Hepatocyte (in vitro differentiated cells): Measurements from ENCODE around the gene BSN. TPM values are rescaled to one million over a fixed set of nuclear protein-coding genes. Genes with fewer than 3 reads are reported as not detected.

ENCODE experiments used
- DNase-seq: peaks from one replicate; pipeline ENCODE4 v3.0.0-alpha.2; 2016; ENCODE audit warnings: low spot score
- H2AFZ ChIP-seq: fragments of 200-600 bp; sonication (generic); 2 replicates; pipeline ENCODE4 v1.6.0; 2016; ENCODE audit warnings: antibody characterized with exemption, mild to moderate bottlenecking
- H3K27ac ChIP-seq: fragments of 200-600 bp; sonication (generic); 2 replicates; pipeline ENCODE4 v1.5.1; 2016; ENCODE audit warnings: mild to moderate bottlenecking
- H3K27me3 ChIP-seq: fragments of 200-600 bp; sonication (generic); 2 replicates; pipeline ENCODE4 v1.6.1; 2016
- H3K36me3 ChIP-seq: fragments of 200-600 bp; sonication (generic); replicated peaks from 2 replicates; pipeline ENCODE4 v1.5.1; 2016; ENCODE audit warnings: low read depth; ENCODE audit not compliant: insufficient read depth
- H3K4me1 ChIP-seq: fragments of 200-600 bp; sonication (generic); 2 replicates; pipeline ENCODE4 v1.5.1; 2016; ENCODE audit warnings: mild to moderate bottlenecking, moderate library complexity; ENCODE audit not compliant: insufficient read depth
- H3K4me2 ChIP-seq: fragments of 200-600 bp; sonication (generic); 2 replicates; pipeline ENCODE4 v1.6.0; 2016
- H3K4me3 ChIP-seq: fragments of 200-600 bp; sonication (generic); 2 replicates; pipeline ENCODE4 v1.5.1; 2016; ENCODE audit warnings: mild to moderate bottlenecking
- H3K79me2 ChIP-seq: fragments of 200-600 bp; sonication (generic); 2 replicates; pipeline ENCODE4 v1.6.0; 2017; ENCODE audit warnings: mild to moderate bottlenecking
- H3K9me2 ChIP-seq: fragments of 200-600 bp; sonication (generic); replicated peaks from 2 replicates; pipeline ENCODE4 v1.6.0; 2017; ENCODE audit warnings: mild to moderate bottlenecking; ENCODE audit not compliant: insufficient read depth
- H3K9me3 ChIP-seq: fragments of 200-600 bp; sonication (generic); 2 replicates; pipeline ENCODE4 v1.5.1; 2016; ENCODE audit warnings: low read depth, mild to moderate bottlenecking
- H4K20me1 ChIP-seq: fragments of 200-600 bp; sonication (generic); 2 replicates; pipeline ENCODE4 v1.6.0; 2016; ENCODE audit warnings: mild to moderate bottlenecking; ENCODE audit not compliant: insufficient read depth, poor library complexity, severe bottlenecking
- EZH2 ChIP-seq: fragments of 200-600 bp; sonication (generic); IDR thresholded peaks from 2 replicates; pipeline ENCODE4 v1.6.1; 2016; ENCODE audit warnings: antibody characterized with exemption, mild to moderate bottlenecking, borderline replicate concordance
- EZH2phosphoT487 ChIP-seq: fragments of 200-600 bp; sonication (generic); IDR thresholded peaks from one replicate; pipeline ENCODE4 v1.6.1; 2018; ENCODE audit warnings: antibody characterized with exemption, mild to moderate bottlenecking, low read depth, moderate library complexity; ENCODE audit not compliant: unreplicated experiment, severe bottlenecking
- WGBS: methylation state at CpG from one replicate; pipeline ENCODE4 v1.1.6; 2016; ENCODE audit warnings: low lambda C conversion rate; ENCODE audit errors: missing lambda C conversion rate; 5-methylcytosine and 5-hydroxymethylcytosine counted together
- polyA plus RNA-seq: library from polyadenylated mRNA; unstranded; fragments of >200 nt; fragmentation: Nextera tagmentation; extraction: Ambion mirVana; gene quantifications from 2 replicates; pipeline ENCODE4 v1.2.1, GENCODE V29; 2016
- total RNA-seq: library from RNA; depleted of rRNA; stranded (reverse); fragments of >200 nt; gene quantifications from 2 replicates; pipeline ENCODE4 v1.2.3, GENCODE V29; 2014
- TF ChIP-seq, protein P1 (sequence below): fragments of 200-600 bp; sonication (generic); IDR thresholded peaks from 2 replicates; pipeline ENCODE4 v1.5.1; 2016; ENCODE audit warnings: antibody characterized with exemption, mild to moderate bottlenecking; ENCODE audit not compliant: poor library complexity

Gene BSN
- total and polyA plus RNA-seq, 2 experiments from 2014 or later: 0.37 to 0.44 TPM

DNA sequence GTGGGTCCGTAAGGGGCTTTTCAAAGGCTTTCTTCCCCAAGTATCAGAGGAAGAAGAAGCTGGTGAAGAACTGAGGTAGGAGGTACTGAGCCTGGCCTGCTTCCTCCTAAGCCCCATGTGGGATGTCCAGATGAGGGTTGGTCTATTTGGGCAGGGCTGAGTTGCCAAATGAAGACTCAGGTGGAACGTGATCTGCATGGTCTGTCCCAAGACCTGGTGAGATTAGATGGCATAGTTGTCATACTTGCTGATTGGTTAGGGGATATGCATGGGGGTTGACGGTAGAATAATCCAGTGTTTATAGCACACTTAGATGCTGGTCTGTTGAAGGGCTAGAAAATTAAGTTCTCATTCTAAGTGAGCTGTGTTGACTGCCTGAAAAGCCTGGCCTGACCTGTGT is 36.3 kb upstream of the BSN start:
- Histone ChIP-seq H4K20me1 (no peaks in the 10 kb centered on the region), H3K27ac (no peak overlapping the region)
- WGBS: 91% methylated on average over 3 of the region's 3 CpGs

DNA sequence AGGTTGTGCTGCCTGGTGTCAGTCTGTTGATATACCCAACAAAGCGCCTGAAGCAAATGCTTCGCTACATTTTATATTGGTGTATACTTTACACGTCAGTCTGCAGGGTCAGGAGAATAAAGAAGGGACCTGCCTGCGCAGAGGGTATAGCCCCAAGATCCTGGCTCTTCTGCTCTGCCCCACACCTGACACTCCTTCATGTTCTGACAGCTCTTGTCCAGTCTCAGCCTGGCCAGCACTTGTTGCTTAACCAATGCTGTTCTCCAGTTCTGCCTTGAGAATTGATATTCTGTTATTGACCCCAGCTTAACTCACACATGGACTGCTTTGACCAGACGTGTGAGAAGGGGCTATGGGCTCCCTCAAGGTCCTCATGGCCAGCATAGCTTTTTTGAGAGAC is 35.8 kb upstream of the BSN start:
- no peaks in the 10 kb centered on the region for H3K4me1 ChIP-seq
- H3K27ac ChIP-seq: no peak overlapping the region
- H4K20me1 ChIP-seq: no peaks in the 10 kb centered on the region
- DNase-seq: no peak
- H3K27me3 ChIP-seq: no peaks in the 10 kb centered on the region
- no peak overlapping the region for H3K4me3 ChIP-seq
- WGBS: 94% methylated on average over 5 of the region's 5 CpGs
- H3K79me2 ChIP-seq: peaks cover 50% of the 10 kb centered on the region
- H3K9me3 ChIP-seq: no peaks in the 10 kb centered on the region
- H2AFZ ChIP-seq: no peak overlapping the region
- no peaks in the 10 kb centered on the region for H3K9me2 ChIP-seq
- TF ChIP-seq EZH2phosphoT487 (no peak), EZH2 (no peak)
- TF ChIP-seq, protein P1, sequence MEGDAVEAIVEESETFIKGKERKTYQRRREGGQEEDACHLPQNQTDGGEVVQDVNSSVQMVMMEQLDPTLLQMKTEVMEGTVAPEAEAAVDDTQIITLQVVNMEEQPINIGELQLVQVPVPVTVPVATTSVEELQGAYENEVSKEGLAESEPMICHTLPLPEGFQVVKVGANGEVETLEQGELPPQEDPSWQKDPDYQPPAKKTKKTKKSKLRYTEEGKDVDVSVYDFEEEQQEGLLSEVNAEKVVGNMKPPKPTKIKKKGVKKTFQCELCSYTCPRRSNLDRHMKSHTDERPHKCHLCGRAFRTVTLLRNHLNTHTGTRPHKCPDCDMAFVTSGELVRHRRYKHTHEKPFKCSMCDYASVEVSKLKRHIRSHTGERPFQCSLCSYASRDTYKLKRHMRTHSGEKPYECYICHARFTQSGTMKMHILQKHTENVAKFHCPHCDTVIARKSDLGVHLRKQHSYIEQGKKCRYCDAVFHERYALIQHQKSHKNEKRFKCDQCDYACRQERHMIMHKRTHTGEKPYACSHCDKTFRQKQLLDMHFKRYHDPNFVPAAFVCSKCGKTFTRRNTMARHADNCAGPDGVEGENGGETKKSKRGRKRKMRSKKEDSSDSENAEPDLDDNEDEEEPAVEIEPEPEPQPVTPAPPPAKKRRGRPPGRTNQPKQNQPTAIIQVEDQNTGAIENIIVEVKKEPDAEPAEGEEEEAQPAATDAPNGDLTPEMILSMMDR: no peak
- no peak overlapping the region for H3K4me2 ChIP-seq
- H3K36me3 ChIP-seq: no peaks in the 10 kb centered on the region

More for the DNA sequence above, 36.3 kb upstream of the BSN start:
- Histone ChIP-seq H3K36me3 (no peaks in the 10 kb centered on the region), H3K9me3 (no peaks in the 10 kb centered on the region), H3K9me2 (no peaks in the 10 kb centered on the region), H3K4me3 (no peak overlapping the region), H2AFZ (no peak overlapping the region), H3K4me2 (no peak overlapping the region), H3K27me3 (no peaks in the 10 kb centered on the region), H3K4me1 (no peaks in the 10 kb centered on the region), H3K79me2 (peaks cover 48% of the 10 kb centered on the region)
- no peak for TF ChIP-seq EZH2phosphoT487
- TF ChIP-seq, protein P1: no peak
- no peak for TF ChIP-seq EZH2
- DNase-seq: no peak

DNA sequence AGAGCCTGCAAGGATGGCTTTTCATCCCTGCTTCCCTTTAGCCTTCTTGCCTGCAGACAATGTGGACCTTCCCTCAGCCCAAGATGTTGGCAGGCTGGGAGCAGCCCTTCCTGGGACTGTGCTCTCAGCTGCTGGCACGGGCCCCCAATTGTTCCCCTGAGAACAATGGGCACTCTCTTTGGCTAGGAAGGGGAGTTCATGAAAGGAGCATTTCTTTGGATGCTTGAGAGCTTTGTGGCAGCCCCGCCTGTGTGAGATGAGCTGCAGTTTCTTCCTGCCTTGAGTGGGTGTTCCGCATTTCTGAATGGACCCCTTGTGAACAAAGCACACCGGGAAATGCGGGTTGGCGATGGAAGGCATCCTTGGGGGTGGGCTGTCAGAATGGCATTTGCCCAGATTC is 35.0 kb upstream of the BSN start:
- H2AFZ ChIP-seq: no peak overlapping the region
- 90% methylated on average over 6 of the region's 6 CpGs for WGBS
- H3K36me3 ChIP-seq: no peaks in the 10 kb centered on the region

More for the DNA sequence above, 35.0 kb upstream of the BSN start:
- Histone ChIP-seq H3K9me2 (no peaks in the 10 kb centered on the region), H3K79me2 (peaks cover 50% of the 10 kb centered on the region), H3K27me3 (no peaks in the 10 kb centered on the region), H3K4me3 (no peak overlapping the region), H3K9me3 (no peaks in the 10 kb centered on the region), H4K20me1 (no peaks in the 10 kb centered on the region), H3K4me2 (no peak overlapping the region), H3K27ac (no peak overlapping the region), H3K4me1 (no peaks in the 10 kb centered on the region)
- TF ChIP-seq EZH2phosphoT487: no peak
- TF ChIP-seq, protein P1: no peak
- no peak for TF ChIP-seq EZH2
- DNase-seq: no peak
